Fibroblast of skin of left biceps (primary cell): ENCODE measurements around the gene ITGB8.
A peak's percentile ranks its signal among the peaks of the same experiment; 100 is the strongest.
"Not testable (repeated sequence)": the region's sequence is repeated elsewhere in the genome, so short reads cannot be mapped to it uniquely, and the experiment has no call there.

Source experiments
- DNase-seq, 2 experiments: peaks; one replicate each; pipeline ENCODE4 v3.0.0-alpha.2; 2013; ENCODE audit warnings: low read depth in 2 of 2

ITGB8 gene

DNA sequence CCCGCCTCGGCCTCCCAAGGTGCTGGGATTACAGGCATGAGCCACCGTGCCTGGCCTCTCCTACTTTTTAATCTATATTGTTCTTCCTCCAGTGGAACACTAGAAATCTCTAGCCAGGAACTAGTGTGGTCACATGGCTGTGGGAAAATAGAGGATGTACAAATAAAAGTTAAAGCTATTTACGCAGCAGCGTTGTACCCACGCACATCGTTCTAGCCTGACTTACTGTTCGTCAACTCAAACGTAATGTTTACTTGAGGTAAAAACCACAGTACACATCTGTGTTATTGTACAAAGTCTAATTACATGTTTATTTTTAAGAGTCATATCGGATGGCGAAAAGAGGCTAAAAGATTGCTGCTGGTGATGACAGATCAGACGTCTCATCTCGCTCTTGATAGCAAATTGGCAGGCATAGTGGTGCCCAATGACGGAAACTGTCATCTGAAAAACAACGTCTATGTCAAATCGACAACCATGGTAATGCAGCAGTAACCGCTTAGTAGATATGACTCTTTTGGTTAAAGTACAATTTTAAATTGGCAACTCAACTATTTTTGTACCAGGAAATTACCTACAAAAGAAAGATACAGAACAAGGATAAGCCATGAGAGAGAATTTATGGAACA, 50.8 kb downstream of the ITGB8 start:
- DNase-seq: no peak

DNA sequence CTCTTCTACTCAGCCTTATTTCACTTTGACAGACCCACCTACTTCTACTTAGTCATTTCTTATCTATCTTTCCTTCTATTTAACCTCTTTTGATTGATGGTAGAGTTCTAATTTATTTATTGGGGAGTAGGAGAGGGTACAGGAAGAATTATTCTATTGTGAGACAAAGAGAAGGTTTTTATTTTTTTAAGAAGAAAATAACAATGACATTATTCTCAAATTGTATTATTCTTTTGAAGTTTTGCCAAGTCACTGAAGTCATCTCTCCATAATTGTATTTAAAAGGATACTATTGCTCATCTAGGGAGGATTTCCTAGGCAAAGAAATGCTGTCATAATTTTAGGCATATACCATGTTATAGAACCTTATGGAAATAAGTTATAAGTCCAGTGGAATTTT, 52.7 kb downstream of the ITGB8 start:
- no peak for DNase-seq

DNA sequence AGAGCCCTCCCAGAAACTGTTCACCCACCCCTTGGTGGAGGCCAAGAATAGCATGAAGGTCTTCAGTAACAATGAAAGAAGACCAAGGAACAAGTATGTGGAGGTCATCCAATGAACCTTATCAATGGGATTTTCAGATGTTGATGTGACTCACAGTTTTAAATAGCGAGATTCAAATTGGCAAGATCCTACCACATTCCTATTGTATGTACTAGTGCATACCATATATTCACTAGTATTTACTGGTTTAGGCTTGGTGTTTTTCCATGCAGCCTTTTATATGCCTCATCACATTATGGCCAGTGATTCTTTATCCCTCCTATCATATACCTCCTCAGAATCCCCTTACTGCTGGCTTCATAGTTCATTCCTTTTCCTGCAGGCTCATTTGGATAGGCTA, 54.4 kb downstream of the ITGB8 start:
- DNase-seq: peak; percentile 83 to 89

DNA sequence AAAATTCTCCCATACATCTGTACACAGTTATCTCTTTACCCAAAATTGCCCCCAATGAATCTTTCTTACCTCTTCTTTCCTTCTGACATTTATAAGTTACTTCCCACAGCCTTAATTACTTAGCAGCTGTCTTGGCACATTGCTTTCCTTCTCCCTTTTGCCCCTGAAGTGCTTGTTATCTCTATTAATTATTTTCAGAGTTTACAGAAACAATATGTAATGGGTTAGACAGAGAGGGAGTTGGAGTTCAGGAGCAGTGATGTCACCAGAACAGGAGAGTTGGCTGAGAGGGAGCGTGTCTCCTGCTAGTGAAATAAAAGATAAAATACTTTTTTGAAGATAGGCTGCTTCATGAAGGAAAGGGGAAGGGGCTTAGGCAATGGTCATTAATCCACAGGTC, 57.4 kb downstream of the ITGB8 start:
- no peak for DNase-seq

DNA sequence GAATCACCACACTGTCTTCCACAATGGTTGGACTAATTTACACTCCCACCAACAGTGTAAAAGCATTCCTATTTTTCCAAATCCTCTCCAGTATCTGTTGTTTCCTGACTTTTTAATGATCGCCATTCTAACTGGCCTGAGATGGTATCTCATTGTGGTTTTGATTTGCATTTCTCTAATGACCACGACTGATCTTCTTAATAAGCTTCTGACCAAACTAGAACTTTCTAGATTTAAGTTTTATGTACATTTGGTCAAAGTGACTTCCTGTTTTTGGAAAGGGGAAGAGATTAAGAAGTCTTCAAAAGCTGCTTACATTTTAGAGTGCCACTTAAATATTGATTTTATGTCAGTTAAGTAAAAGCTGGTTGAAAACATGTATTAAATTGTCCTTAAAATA, 58.5 kb downstream of the ITGB8 start:
- DNase-seq: not testable (repeated sequence)

DNA sequence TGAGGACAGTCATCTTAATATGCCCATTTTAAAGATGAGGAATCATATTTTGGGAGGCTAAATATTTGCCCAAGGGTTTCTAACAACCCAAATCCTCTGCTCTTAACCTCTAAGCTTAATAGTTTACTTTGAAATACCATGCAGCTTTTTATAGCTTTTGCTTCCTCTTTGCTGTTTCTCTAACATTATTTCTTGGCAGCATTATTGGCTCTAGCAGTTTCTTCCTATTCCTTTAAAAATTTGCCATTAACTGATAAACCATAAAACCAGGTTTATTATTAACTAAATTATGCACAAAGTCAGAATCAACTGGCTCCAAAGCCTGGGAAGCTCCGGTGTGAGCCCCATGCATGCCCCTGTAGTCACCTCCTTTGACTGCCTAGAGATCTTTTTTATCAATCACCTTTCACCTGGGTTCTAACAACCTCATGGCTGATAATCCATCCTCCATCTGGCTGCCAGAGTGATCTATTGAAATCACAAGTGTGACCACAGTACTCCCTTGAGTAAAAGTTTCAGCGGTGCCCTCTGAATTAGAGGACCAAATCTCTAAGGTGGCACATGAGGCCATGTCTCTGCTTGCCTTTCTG, 62.4 kb downstream of the ITGB8 start:
- DNase-seq: no peak

DNA sequence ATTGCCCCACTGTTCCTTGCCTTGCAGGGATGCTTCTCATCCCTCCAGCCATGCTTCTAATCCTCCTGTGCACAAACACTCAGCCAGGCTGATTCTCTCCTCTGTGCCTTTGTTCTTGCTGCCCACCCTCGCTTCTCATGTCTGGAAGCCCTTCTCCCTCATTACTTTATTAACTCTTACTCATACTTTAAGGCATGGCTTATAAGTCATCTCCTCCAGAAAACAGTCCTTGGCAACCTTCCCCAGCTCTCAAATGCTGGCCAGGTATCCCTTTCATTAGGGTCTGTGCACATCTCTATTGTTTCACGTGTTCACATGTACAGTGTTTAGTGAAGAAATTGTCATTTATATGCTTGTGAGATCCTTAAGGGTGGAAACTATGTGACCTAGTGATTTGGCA, 62.9 kb downstream of the ITGB8 start:
- no peak for DNase-seq

DNA sequence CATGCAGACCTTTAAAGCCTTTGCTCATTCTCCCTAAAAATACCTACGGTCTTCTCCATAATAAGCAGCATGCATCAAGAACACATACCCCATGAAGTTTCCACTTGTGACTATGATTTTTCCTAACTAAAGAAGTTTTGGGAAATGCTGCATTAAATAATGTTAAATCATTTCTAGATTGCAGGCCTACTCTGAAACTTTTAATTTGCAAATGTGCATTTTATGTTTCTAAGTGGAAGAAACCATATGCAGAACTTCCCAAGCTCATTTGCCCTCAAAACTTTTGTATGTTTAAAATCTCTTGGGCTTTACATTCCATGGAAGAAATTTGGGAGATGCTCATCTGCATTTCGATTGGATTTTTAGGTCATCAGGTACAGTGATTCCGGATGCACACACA, 63.6 kb downstream of the ITGB8 start:
- no peak for DNase-seq

DNA sequence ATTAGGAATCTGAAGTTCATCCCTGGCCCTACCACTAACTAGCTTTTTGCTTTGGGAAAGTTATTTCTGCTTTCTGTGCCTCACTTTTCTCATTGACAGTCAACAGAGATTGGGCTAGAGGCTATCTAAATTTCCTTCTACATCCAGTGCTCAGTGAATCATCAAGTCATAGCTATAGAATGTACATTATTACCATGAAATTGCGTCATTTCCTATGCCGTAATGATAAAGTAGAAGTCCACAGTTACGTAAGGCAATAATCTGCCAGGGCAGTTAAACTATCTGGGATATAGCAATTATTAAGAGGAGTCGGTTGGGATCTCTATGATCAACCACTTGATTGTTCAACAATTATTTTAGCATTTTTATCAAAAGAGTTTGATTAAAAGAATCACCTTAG, 64.4 kb downstream of the ITGB8 start:
- peak in 1 of 2 experiments; percentile 47 for DNase-seq

DNA sequence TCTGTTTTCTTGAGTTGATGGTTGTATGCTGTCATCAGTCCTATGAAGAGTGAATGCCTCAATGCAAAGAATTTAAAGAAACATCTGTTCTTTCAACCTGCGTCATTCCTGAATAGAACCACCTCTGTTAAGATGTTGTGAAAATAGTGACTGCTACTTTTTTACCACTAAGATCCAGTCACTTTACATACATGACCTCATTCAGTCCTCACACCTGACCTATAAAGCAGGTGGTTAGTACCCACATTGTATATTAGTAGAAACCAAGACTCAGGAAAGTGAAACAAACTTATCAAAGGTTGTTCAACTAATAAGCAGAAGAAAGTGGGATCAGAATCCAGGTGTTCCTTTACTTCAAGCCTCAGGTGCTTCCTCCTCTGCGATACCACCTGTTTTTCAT, 64.8 kb downstream of the ITGB8 start:
- no peak for DNase-seq

DNA sequence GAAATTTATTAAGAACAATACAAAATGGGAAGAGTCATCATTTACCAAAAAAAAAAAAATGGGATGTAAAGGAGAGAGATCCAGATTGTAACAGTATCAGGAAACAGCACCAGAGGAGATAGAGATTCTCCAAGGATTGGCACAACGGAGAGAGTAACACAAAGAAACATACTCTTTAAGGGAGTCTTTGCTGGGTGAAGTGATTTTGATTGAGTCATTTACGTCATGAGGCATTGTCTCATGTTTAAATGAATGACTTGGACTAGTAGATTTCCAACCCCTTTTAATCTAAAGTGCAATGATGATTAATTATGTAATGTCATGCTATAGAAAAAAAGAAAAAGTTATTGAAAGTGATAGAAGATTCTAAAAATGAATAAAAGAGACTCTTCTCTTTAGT, 68.8 kb downstream of the ITGB8 start:
- no peak for DNase-seq

DNA sequence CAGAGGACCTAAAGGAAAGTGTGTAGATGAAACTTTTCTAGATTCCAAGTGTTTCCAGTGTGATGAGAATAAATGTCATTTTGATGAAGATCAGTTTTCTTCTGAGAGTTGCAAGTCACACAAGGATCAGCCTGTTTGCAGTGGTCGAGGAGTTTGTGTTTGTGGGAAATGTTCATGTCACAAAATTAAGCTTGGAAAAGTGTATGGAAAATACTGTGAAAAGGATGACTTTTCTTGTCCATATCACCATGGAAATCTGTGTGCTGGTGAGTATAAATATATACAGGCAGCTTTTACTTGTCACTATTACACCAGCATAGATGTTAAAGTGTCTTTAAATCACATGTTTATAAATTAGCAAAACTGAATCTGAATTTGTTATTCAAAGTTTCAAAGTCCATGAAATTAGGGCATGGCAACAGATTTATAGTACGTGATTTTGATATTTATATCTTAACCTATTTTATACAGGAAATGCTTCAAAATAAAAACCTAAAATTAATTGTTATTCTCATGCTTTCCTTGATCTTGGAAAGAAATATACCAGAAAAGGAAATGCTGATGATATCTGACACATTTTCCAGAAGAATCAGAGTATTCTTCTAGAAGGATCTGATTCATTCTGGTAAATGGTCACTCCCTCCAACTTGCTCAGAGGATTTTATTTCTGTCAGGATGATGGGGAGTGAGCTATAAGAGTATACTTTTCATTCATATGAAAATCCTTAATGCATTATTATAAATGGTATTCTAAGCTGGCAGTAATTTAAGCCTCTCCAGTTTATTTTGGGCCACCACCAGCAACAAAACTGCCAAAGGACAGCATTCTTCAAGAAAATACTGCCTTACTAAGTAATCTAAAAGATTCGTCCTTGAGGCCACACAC, 71.4 kb downstream of the ITGB8 start:
- no peak for DNase-seq

DNA sequence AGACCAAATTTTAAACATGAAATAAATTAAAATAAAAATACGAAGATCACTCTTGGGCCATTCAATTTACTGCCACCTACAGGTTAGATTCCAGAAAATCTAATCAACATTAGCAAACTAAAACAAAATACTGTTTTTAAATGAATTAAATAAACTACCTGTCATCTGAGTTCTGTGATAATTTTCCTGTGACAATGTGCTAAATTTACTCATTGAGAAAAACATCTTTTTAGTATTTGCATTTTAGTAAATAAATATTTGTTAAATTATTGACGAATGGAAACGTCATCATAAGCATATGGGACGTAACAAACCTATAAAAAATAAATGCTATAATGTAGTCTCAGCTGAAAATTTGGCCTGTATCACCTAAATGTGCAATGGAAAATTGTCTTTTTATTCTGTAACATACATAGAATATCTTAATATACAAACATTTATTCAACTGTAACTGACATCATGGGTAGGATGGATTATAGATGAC, 72.1 kb downstream of the ITGB8 start:
- DNase-seq: no peak

DNA sequence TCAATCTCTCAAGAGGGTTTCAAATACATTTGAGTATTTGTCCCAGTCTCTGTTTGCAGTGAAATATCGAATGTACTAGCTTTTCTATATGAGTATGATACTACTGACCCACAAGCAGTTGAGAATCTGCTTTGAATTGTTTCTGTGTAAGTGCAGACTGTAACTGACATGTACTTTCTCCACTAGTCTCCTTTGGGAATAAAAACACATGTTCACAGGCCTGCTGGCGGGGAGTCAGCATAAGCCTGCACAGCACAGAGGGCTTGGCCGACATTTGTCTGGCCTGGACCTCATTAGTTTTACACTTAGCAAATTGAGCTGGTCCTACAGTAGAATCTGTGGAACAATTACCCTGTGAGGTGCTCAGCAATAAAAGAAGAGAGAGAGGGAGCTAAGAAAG, 72.6 kb downstream of the ITGB8 start:
- DNase-seq: peak; percentile 50 to 59

DNA sequence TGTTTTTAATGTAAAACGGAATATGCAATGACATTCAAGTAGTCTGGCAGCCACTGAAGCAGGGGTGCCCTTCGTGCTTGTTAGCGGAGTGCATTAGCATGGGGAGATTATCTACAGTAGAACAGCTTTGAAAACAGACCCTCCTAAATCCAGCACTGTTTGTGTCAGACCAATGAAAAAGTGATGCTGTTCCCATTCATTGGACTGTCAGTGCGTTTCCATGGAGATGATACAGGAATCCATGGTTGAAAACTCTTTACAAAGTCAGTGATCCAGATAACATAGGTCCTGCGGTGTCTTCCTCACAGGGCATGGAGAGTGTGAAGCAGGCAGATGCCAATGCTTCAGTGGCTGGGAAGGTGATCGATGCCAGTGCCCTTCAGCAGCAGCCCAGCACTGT, 73.6 kb downstream of the ITGB8 start:
- DNase-seq: no peak

DNA sequence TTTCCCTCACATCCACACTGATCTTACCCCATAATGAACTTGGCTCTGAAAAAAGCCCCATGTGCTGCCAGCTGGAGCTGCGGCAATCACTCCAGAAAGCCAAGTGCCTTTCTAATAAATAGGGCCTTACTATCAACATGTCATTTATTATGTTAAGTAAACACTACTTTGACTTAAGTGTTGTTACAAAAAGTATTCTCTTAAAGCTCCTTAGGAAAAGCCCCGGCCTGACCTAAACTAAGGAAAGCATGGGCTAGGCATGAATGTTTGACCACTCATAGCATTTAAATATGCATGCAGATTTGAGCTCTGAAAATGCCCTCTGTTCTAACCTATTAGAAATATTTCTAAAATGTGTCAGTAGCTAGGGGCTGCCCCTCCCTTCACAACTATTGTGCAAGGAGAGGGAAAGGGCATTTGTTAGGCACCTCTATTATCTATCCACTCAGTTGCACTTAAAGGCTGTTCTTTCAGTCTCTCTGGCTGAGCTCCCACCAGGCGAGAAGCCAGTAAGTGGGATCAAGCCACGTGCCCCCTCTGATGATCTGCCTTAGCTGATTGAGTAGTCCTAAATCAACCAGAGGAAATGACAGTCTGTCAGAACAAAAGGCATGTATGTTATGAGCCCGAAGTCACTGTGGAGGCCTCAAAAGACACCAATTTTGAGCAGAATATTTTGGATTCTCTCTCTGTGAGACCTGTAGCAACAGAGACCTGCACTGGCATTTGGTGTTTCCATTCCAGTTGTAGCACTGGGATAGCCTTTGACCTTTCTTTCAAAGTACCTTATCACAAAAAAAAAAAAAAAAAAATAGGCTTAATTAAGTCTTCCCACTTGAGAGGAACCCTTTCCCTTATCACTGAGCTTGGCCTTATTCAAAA, 77.1 kb downstream of the ITGB8 start:
- no peak for DNase-seq

DNA sequence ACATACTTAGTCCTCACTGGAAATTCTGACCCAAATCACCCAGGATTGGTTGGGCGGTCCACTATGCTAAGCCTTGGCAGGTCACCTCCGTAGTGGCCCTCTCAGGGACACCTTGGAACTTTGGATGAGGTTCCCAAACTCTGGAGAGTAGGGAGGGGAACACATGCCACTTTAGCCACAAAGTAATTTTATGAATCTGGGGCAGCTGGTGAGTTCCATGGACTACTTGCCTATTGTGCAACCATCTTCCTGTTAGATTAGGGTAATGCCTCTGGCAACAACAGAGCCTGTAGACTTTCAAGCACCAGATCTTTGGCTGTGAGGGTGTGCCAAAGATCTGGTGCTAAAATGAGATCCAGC, 77.7 kb downstream of the ITGB8 start:
- no peak for DNase-seq

DNA sequence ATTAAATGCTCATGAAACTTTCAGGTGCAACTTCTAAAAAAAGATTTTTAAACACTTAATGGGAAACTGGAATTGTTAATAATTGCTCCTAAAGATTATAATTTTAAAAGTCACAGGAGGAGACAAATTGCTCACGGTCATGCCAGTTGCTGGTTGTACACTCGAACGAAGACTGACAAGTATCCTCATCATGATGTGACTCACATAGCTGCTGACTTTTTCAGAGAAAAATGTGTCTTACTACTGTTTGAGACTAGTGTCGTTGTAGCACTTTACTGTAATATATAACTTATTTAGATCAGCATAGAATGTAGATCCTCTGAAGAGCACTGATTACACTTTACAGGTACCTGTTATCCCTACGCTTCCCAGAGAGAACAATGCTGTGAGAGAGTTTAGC, 79.3 kb downstream of the ITGB8 start:
- no peak for DNase-seq

DNA sequence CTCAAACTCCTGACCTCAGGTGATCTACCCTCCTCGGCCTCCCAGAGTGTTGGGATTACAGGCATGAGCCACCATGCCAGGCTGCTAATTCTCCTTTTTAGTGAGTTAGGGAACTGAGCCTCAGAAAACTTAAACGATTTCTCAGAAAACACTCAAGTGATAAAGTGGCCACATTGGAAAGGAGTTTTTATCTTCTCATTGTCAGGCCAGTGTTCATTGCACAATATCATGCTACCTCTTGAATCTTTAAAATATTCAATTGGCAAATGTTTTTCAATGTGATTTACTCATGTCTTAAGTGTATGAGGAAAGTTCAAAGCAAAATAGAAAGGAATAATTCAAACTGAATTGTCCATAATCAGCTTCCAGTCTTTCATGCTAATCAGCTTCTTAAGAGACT, 80.7 kb downstream of the ITGB8 start:
- no peak for DNase-seq

DNA sequence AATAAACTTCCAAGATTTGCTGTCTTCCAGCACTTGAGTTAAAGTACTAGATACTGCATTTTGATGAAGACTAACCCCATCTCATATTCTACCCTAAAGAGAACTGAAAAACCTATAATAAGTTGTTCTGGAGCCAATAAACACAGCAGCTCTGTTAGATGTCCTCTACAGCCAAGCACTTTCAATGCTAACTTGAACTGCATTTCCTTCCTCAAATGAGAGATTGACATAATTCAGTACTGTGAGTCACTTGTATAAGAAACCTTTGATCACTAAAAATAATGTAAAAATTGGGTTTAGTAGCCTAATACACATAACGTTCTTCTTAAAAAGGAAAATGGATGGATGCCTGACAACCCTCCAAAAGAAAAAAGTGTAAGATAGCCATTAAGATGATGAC, 81.3 kb downstream of the ITGB8 start:
- no peak for DNase-seq

DNA sequence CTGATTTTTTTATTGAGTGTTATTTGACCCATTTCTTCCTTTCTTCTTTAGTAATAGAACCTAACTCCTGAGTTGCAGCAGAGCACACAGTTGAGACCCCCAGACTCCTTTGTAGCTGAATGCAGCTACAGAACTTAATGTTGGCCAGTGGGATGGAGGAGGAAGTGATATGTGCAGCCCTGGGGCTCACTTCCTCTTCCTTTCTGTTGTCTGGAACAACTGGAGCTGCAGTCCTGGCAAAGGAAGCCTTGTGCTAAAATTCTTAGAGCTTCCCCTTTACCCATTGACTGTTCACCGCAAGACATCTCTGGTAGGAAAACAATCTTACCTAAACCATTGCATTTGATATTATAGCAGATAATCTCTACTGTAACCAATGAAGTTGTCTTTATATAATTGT, 86.6 kb downstream of the ITGB8 start:
- DNase-seq: no peak
